ENCODE measurements around the gene RBM38.

The RBM38 gene

GRCh38 chr20:57439993-57440392, 48.8 kb downstream of the RBM38 start:
- DNase-seq = no peak

DNA sequence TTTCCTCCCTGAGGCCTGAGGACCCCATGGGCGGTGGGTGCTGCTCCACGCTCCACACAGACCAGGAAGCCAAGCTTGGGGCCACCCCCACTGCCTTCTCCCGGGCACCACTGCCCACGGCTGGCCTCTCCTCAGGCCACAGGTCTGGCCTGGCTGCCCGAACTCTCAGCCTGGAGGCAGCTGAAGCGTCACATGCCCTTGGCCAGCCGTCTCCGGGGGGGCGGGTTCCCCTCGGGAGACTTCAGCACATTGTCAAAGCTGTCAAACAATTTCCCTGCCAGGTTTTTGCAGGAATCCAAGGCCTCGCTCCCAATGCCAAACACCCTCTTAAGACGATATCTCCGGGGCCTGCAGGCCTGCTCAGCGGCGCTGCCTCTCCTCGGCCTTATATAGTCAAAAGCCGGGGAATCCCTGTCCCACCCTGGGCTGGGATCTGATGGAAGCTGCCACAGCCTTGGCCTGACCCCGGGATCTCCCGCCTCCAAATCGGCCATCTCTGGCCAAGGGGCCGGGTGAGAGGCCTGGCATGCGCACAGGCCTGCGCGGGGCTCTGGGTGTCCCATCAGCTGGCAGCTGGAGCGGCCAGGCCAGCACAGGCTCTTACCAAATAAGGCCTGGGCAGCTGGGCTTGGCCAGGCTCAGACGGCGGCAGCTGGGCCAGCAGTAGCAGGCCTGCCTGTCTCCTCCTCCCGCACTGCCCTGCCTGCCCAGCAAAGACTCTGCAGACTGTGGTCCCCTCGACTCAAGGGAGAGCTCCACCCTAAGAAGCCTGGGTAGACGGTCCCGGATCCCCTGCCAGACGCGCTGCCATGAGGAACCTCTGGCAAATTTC, 49.7 kb downstream of the RBM38 start:
- DNase-seq = no peak

DNA sequence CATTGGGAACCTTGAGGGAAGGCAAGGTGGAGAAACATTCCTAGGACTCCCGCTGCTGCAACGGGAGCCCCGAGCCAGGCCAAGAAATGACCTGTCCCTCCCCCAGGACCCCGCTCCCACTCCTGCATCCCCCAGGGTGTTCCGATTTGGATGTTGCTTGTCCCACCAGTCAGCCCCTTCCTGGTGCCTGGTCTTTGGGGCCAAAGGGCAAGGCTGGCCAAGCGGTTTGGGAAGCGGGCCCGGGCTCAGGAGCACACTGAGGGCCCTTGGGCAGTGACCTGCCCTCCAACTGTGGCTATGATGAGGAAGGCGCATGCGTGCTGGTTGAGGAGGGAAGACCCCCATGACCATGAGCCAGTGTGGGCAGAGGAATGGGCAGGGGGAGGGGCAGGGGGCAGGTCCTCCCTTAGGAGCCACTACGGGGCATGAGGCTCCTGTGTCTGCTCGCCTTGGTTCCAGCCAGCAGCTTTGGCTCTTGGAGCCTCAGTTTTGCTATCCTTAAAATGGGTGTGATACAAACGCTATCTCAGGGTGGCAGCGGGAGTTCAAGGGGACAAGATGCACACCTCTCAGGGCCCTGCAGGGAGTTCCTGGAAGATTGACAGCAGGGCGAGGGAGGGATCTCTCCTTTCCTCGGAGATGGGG, 50.4 kb downstream of the RBM38 start:
- DNase-seq = no peak

DNA sequence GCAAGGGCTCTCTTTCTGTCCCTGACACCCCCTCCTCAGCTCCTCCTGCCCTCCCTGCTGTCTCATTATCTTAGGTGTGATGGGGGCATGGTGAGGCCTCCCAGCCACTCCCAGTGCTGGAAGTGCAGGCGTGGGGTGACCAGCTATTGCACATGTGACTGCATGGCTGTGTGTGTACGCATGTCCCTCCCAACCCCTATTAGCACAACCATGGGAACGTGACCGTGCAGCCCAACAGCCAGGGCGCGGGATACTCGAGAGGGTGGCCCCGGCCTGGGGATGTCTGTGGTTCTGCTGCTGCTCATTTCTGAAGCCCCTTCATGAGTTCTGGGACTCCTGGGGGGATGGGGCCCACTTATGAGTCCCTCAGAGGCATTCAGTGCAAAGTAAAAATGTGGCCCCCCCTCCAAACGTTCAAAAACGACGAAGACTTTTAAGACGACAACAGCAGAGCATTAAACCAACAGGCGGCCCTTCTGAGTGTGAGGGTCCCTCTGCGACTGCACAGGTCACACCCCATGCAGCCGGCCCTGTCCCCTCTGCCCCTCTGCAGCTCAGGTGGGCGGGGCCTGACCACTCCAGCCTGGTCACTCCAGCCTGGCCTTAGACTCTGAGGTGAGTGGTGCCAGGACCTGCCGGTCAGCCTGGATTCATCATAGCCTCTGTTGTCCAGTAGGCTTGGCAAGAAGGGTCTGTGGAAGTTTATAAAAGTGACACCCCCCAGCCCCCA, 51.1 kb downstream of the RBM38 start:
- DNase-seq = no peak

- DNase-seq = no peak
Measured at GRCh38 chr20:57442888-57443239, 51.7 kb downstream of the RBM38 start.

DNA sequence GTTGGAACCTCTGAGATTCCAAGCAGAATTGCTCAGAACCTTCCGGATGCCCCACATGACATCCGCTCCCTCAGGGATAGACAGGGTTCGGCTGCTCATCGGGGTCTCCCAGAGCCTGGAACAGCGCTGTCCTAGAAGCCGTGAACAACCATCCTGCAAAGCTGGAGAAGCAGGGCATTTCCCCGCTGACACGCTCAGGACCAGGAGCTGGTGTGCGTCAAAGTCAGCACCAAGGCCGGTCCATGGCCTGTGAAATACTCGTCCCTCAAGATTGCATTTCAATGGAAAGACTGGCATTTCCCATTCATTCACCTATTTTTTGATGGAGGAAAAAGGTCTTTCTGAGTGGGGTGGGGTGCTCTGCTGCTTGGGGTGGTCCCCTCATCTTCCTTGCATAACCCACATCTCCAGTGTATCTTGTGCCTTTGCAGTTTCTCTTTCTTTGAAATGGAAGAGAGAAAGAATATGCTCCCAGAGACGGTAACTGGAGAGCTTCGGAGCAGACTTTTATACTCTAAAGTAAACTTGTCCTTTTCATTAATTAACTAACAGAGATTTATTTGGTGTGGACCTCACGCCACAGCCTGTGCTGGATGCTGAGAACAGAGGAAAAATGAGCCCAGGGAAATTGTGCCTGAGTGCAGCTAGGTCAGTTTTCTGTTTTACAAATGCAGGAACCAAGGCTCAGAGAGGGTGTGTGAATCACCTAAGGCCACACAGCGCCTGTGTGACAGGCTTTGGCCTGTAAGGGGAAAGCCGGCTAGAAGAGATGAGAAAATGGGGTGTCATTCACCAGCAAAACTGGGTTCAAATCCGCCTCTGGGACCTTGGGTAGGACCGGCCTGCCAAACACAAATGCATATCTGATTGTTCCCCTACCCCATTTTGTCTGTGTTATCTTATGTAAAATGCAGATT, 52.4 kb downstream of the RBM38 start:
- no peak for DNase-seq

DNA sequence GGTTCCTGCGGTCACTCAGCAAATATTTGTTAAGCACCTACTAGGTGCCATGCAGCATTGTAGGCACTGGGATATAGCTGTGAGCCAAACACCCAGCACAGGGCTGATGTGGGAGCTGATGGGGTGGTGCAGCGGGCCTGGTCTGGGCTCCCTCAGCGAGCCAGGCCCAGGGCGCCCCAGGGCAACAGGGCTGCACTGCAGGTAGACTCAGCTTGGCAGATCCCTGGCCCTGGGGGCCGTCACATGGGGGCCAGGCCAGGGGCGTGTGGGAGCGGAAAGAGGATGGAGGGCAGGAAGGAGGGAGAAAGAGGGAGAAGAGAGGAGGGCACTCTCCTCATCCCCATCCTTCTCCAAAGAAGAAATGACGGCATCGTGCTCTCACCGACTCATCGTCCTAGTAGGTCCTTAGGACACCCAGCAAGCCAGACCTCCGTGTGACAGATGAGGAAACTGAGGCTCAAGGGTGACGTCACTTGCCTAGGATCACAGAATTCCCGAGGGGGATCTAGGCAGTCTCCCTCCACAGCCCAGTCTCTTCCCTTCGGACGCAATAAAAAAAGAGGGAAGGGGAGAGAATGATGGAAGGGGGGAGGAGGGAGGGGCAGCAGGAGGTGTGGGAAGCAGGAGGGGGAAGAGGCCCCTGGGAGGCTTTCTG, 53.3 kb downstream of the RBM38 start:
- DNase-seq = no peak

- DNase-seq = no peak
Measured at GRCh38 chr20:57445298-57445697, 54.1 kb downstream of the RBM38 start.

DNA sequence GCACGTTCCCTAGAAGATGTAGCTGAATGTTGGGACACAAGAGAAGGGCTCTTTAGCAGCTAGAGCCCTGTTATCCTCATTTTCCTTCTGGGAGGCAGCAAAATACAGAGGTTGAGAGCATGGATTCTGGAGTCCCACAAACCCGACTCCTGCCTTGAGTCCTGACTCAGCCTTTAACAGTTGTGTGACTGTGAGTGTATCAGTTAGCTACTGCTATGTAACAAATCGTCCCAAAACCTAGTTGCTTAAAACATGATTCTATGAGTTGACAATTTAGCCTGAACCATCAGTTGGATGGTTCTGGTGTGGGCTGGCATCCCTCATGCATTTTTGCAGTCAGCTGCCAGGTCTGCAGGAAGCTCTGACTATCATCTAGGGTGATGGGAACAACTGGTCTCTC, 54.6 kb downstream of the RBM38 start:
- no peak for DNase-seq

DNA sequence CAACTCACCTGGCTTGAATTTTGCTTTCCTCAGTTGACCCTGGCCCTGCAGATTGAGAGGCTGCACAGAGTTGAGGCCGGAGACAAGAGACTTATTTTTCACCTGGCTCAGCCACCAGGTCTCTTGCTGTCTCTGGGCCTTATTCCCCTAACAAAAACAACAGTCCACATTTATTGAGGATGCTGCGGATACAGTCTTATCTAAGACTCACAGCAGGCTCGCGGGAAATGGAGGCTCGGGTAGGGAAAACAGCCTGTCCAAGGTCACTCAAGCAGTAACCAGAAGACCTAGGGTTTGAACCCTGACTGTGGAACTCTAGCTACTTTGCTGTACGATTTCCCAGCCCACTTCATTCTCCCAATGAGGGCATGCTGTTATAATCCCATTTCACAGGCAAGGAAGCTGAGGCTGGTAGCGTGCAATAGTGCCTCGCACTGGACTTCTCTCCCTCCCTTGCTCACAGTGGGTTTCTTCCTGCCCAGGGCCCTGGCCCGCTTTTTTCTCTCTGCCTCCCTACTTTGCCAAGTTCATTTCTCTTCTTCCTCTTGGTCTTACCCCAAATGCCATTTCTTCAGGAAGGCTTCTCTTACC, 57.7 kb downstream of the RBM38 start:
- DNase-seq = no peak

DNA sequence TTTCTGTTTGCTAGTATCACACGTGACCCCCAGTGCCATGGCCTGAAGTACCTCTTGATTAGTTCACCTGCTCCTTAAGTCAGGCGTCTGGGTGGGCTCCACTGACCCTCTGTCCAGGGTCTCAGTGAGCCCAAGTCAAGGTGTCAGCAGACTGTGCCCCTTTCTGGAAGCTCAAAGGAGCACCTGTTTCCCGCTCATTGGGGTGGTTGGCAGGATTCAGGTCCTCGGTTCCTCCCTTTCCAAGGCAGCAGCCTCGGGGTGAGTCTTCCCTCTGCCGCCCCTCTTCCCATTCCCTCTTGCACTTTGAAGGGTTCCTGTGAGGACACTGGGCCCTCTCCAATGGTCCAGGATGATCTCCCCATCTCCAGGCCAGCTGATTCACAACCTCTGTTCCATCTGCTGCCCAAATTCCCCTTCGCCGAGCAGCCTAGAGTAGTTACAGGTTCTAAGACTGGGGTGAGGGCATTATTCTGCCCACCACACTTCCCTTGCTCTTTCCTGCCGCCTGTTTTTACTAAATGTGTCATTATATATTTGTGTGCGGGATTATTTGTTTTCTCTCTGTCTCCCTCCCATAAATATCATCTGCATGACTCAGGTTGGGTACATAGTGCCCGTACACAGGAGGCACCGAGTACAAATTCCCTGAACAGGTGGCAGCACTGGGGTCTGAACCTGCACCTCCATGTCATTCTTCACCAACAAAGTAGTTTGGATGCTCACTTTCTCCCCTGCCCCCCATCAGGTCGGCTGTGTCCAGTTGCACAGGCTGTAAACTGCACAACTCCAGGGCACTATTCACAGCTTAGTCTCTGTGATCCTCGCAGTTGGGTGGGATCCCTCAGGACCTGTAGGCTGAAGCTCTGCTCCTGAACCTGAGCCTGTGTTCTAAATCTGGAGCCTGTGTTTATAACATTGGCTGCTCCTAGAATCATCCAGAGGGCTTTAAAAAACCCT, 58.5 kb downstream of the RBM38 start:
- no peak for DNase-seq

DNA sequence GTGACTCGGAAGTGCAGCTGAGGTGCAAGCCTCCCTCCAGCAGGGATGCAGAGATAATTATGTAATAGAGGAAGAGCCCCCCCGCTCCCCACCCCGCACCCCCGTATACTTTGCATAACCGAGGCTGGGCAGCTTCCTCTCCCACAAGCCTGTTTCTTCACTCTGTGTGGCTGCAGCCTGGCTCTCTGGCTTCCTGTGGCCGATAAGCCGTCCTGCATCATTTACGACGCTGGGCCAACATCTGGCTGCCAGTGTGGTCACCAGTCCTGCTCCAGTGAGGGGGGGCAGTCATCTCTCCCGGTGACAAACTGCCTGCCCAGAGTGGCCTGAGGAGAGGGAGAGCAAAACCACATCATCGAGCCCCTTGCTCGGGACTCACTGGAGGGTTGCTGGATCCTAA, 59.2 kb downstream of the RBM38 start:
- no peak for DNase-seq

DNA sequence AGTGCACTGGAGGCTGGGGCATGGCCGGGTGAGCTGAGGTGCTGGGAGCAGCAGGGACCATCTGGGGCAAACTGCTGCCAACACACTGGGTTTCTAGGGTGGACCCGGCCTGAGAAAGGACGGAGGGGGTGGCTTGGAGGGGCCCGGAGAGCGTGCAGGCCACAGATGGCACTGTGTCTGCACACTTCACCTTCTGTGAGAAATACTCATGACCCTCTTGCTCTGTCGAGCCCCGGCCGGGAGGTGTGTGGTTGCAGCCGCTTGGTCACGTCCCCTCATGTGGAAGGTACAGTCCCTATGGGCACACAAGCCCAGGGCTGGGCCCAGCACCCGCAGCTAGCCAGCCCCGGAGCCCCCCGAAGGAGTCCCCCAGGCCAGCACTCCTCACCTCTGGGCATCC, 59.7 kb downstream of the RBM38 start:
- no peak for DNase-seq

GRCh38 chr20:57451431-57451794, 60.2 kb downstream of the RBM38 start:
- no peak for DNase-seq

DNA sequence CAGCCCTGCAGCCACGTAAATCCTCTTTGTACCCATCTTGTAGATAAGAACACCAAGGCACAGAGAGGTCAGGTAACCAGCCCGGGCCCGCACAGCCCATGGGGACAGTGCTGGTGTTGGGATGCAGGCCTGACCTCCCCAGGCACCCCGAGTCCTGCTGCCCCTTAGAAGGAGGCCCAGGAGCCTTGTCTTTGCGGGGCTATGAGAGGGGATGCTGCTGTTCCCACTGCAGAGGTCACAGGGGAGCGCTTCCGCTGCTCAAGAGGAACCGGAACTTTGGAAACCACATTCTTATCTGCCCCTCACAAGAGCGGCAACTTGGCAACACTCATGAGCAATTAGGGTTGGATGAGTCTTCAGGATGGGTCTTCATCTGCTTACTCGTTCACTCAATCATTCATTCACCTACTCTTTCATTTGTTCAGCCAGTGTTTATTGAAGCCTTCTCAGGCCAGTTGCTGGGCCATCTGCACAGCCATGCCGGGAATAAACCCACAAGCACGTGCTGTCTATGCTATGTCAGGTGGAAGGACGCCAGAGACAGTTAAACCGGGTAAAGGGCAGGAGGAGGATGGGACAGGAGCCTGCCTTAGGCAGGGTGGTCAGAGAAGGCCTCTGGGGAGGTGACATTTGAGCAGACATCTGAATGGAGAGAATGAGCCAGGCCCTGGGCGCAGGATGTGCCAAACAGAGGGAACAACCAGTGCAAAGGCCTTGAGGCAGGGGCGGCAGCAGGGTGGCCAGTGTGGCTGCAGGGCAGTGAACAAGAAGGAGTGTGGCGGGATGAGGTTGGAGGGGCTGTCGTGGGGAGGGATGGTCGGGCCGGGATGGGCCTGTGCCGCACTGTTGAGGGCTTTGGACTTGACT, 60.8 kb downstream of the RBM38 start:
- DNase-seq = no peak

- no peak for DNase-seq
Measured at GRCh38 chr20:57455386-57455785, 64.2 kb downstream of the RBM38 start.

GRCh38 chr20:57456116-57456515, 64.9 kb downstream of the RBM38 start:
- no peak for DNase-seq

DNA sequence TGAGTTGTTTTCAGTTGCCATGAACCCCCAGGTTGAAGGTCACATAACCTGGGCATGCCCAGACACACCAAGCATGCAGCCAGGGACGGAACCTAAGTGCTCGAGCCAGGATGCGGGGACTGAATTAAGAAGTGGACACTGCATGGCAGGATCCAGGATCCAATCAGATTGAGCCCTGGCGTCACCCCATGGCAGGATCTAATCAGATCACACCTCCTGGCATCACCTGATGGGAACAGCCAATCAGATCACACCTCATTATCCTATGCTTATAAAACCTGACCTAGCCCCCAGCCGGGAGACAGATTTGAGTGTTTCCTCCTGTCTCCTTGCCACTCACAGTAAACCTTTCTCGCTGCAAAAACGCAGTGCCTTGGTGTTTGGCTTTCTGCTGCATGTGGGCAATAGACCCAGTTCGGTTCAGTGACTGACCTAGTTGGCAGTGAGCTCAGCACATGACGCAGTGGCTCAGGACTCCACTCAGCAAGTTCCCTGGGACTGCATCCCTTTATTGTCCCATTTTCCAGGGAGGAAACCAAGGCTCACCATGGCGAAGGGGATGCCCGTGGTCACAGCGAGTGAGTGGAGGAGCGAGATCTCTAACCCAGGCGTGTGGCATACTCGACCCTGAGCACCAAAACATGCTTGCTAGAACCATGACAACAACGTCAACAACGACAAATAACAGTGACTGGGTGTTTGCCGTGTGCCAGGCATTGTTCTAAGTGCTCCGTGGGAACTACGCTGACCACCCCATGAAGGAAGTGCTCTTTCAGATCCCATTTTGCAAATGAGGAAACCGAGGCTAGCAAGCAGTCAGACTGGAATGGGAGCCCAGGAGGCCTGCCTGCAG, 66.3 kb downstream of the RBM38 start:
- no peak for DNase-seq

Measured in NCI-H345 (cell line).